Kidney (tissue), 14 donors: ENCODE measurements around the gene HMOX1. TPM values are rescaled to one million over a fixed set of nuclear protein-coding genes. Genes with fewer than 3 reads are reported as not detected.
A peak's percentile ranks its signal among the peaks of the same experiment; 100 is the strongest.

ENCODE experiments used
- DNase-seq, 5 donors: peaks; one replicate each; pipeline ENCODE4 v3.0.0-alpha.2; 2013 to 2020
- FAIRE-seq: peaks from 2 replicates; lab custom pipeline; 2012; peaks lifted over from hg19 to GRCh38; lab: Jason Lieb, UNC
- H3K27ac ChIP-seq, 2 donors: one replicate each; pipeline ENCODE4 v1.7.0; 2013; ENCODE audit warnings: low read depth in 2 of 2, low read length in 2 of 2, inconsistent platforms in 1 of 2
- H3K27me3 ChIP-seq: one replicate; pipeline ENCODE4 v1.7.1; 2013; ENCODE audit warnings: low read length, inconsistent platforms; ENCODE audit not compliant: control insufficient read depth, insufficient read depth
- H3K36me3 ChIP-seq, 3 donors: one replicate each; pipeline versions ENCODE4 v1.7.0 to v1.7.1; 2013; ENCODE audit warnings: low read length in 3 of 3, control low read depth in 1 of 3, inconsistent platforms in 1 of 3; ENCODE audit not compliant: insufficient read depth in 3 of 3, control insufficient read depth in 2 of 3
- H3K4me1 ChIP-seq, 3 donors: one replicate each; pipeline versions ENCODE4 v1.7.0 to v1.7.1; 2013; ENCODE audit warnings: low read length in 3 of 3, inconsistent platforms in 1 of 3, low read depth in 1 of 3; ENCODE audit not compliant: control insufficient read depth in 2 of 3, insufficient read depth in 2 of 3
- H3K4me3 ChIP-seq, 3 donors: one replicate each; pipeline versions ENCODE4 v1.7.0 to v1.8.1; 2013; ENCODE audit warnings: low read length in 3 of 3, control low read depth in 1 of 3, inconsistent platforms in 1 of 3
- H3K9ac ChIP-seq, 3 donors: one replicate each; pipeline versions ENCODE4 v1.7.0 to v1.7.1; 2013; ENCODE audit warnings: low read length in 3 of 3, control low read depth in 1 of 3, inconsistent platforms in 1 of 3
- H3K9me3 ChIP-seq, 3 donors: one replicate each; pipeline versions ENCODE4 v1.7.0 to v1.7.1; 2013; ENCODE audit warnings: low read length in 3 of 3, control low read depth in 1 of 3, inconsistent platforms in 1 of 3; ENCODE audit not compliant: control insufficient read depth in 2 of 3, insufficient read depth in 1 of 3
- CTCF ChIP-seq: IDR thresholded peaks from 3 replicates; pipeline ENCODE4 v1.5.1; 2012; ENCODE audit warnings: mild to moderate bottlenecking, moderate library complexity, borderline replicate concordance; ENCODE audit not compliant: insufficient read depth; ENCODE audit errors: extremely low read depth
- intact Hi-C: fragments of 100-400 bp; cut with DNase I; formaldehyde crosslinking; loops from one replicate; pipeline ENCODE4 v1.11.1; 2022
- polyA plus RNA-seq: library from polyadenylated mRNA; stranded (reverse); fragments of 350-450 nt; fragmentation: Illumina TruSeq; extraction: RNeasy Lipid Tissue Mini Kit (QIAGEN cat#74804); gene quantifications from one replicate; pipeline ENCODE4 v1.2.3, GENCODE V29; 2014; ENCODE audit warnings: low read depth, low replicate concordance; ENCODE audit not compliant: insufficient read depth
- total RNA-seq: library from RNA; stranded (reverse); fragmentation: NEBNext Ultra II Directional; extraction: Animal tissue kit (Norgen Biotek cat#: 25700); gene quantifications from one replicate; pipeline ENCODE4 v1.2.1, GENCODE V29; 2021
- donor health status: control.
- donor health status: control.
- donor health status: control.
- donor health status: control.
- donor health status: control.
- donor health status: DM: yes; HTN: yes; CAD: no.
- donor health status: Normal renal cell carcinoma (clear cell type).

Gene HMOX1
- total and polyA plus RNA-seq, 2 donors from 2014 or later, result 37.7 to 234 TPM

DNA sequence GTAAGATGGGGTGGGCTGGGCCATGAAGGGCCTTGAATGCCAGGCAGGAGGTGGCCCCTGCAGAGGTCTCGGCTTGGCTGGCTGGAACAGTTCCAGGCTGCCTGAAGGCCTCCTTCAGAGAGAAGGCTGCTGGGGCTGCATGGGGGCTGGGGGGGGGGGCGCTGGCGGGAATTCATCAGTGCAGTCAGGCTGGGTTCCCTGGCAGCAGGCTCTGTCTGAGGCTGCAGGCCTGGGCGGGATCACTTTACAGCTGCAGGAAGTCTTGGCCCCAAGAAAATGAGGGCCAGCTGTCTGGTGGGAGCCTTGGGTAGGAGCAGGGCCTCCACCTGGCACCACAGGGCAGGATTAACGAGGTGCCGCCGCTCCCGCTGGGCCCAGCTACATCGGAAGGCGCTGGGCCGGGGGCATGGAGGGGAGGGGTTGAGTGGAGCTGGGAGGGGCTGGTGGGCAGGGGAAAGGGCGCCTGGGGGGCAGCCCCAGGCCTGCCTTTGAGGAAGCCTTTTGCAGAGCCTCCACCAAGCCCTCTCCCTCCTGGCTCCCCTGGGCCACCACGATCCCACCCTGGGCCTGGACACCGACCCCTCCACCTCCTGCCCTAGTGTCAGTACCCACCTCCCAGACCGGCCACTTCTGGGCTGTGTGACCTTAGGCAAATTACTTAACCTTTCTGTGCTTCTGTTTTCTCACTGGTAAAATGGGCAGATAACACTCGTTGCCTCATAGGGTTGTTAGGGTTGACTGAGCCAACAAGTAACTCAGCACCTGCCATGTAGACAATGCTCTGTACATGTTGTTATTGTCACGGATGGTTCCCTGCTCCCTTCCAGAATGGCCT is 31.0 kb upstream of the HMOX1 start:
- Histone ChIP-seq H3K4me1 (peaks cover 0 to 15% (median 0%) of the 10 kb centered on the region in 3 donors), H3K27ac (peak overlapping the region in 1 of 2 donors; percentile 34), H3K4me3 (no peak overlapping the region), H3K27me3 (no peaks in the 10 kb centered on the region), H3K9ac (peak overlapping the region in 1 of 3 donors; percentile 61), H3K9me3 (no peaks in the 10 kb centered on the region), H3K36me3 (peaks cover 0 to 14% (median 3%) of the 10 kb centered on the region in 3 donors)
- FAIRE-seq, result no peak
- peak; percentile 51 to 78 (median 67) for DNase-seq
- intact Hi-C loops, result loop anchor here (10.0 kb wide), 1 partner anchor 235 kb away; no protein-coding TSS in a partner anchor
- no peak for TF ChIP-seq CTCF

DNA sequence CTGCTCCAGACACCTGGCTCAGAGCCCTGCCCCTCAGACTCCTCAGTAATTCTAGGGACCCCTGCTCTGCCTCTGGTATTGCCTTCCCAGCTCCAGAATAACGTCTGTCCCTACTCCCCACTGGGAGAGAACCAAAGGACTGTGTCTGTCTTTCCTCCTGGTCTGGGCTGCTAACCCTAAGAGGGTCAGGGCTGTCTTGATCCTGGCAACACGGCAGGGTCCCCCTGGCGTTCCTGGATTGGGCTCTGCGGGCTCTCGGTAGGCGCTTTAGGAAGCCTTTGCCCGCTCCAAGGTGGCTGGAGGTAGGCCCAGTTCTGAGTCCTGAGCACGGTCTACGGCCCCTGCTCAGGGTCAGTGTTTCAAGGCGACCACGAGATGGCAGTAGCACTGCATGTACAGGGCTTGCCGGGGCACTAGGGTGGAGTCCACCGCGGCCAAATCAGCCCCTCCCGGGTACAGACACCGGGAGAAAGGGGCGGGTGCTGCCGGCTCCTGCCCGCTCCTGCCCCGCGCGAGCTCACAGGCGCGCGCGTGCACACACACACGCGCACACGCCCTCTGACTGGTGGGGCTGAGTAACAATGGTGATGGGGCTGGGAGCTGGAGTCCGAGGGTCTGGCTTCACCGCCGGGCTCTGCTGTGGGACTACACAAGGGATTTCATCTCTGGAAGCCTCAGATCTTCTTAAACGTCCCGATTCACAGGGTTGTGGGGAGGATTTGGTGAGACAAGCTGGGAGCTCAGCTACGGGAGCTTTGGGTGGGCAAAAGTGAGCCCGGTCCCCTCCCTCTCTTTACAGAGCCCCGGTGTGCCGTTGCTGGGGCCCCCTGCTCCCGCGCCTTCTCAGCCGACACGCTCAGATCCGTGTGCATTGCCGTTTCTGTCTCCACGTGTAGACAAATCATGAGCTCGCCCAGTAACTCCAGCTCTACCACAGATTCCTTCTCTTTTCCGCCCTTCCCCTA is 30.1 kb upstream of the HMOX1 start:
- no peaks in the 10 kb centered on the region for H3K27me3 ChIP-seq
- H3K36me3 ChIP-seq, result peaks cover 0 to 6% (median 3%) of the 10 kb centered on the region in 3 donors
- H3K4me3 ChIP-seq, result peak overlapping the region; percentile 36 to 73 (median 65)
- peak overlapping the region in 2 of 3 donors; percentile 38 to 67 for H3K9ac ChIP-seq
- H3K9me3 ChIP-seq, result no peaks in the 10 kb centered on the region
- intact Hi-C loops, result no loop called here
- H3K27ac ChIP-seq, result peak overlapping the region; percentile 23 to 34
- FAIRE-seq, result no peak
- peaks cover 0 to 15% (median 0%) of the 10 kb centered on the region in 3 donors for H3K4me1 ChIP-seq
- peak; percentile 93 to 97 (median 96) for DNase-seq
- peak; percentile 96 for TF ChIP-seq CTCF

- no peak for FAIRE-seq
- peak; percentile 14 for TF ChIP-seq CTCF
- intact Hi-C loops, result no loop called here
Measured at GRCh38 chr22:35352214-35353111, 28.4 kb upstream of the HMOX1 start.

More at GRCh38 chr22:35352214-35353111, 28.4 kb upstream of the HMOX1 start:
- Histone ChIP-seq H3K9me3 (no peaks in the 10 kb centered on the region), H3K4me3 (no peak overlapping the region), H3K4me1 (peaks cover 0 to 15% (median 0%) of the 10 kb centered on the region in 3 donors), H3K9ac (no peak overlapping the region), H3K27ac (no peak overlapping the region), H3K36me3 (peaks cover 0 to 6% (median 3%) of the 10 kb centered on the region in 3 donors), H3K27me3 (no peaks in the 10 kb centered on the region)
- DNase-seq, result peak in 1 of 5 donors; percentile 92
